ENCODE measurements around the gene PPP6R1.

PPP6R1 gene

DNA sequence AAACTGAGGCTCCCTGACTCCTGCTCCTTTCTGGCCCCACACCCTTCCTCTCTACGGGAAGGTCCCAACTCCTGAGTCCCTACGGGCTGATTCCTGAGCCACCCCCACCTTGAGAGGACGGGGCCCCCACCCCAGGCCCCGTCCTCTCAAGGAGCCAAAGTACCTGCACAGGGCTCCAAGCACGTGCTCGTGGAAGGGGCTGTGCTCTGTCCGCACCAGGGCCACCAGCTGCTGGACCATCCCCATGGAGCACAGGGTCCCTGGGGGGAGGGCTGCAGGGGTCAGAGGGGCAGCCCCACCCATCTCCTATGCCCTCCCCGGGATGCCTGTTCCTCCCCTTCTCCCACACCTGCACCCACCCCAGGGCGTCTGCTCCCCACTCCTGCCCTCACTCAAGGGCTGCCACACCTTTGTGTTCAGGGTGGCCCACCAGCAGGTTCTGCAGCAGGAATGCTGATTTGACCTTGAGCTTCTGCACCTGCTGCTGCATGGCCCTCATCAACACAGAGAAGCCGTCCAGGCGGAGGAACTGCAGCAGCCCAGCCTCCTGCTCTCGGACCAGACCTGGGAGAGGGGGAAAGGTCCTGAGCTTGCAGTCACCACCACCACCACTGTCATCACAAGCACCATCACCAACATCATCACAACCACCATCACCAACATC is 7.0 kb upstream of the PPP6R1 start:
- WGBS (ENCODE audit: extremely low coverage, insufficient coverage, low lambda C conversion rate): no CpG with 5 or more reads among the region's 12 CpGs

DNA sequence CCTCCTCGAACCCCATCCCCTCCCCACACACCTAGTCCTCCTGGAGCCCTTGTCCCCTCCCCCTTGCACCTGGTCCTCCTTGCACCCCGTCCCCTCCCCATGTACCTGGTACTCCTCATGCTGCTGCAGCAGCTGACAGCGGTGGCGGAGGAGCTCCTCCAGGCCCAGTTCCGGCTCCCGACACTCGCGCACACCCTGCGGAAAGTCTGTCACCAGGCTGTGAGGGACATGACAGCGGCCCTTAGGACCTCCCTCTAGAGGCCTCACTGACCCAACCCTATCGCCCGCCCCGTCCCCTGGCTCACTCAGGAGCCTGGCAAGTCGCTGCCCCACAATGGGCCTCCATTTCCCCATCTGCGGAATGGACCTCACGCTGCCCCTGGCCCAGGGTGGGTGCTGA is 6.4 kb upstream of the PPP6R1 start:
- Histone ChIP-seq H3K27me3 (ENCODE audit: insufficient read depth, low read length, poor library complexity) (no peaks in the 10 kb centered on the region), H3K36me3 (ENCODE audit: control insufficient read depth, insufficient read depth, low read length) (no peaks in the 10 kb centered on the region), H2BK5ac (ENCODE audit: low read length) (no peak overlapping the region), H3K79me1 (ENCODE audit: low read length) (no peaks in the 10 kb centered on the region), H3K9ac (ENCODE audit: low read length) (no peak overlapping the region), H3K18ac (ENCODE audit: low read length) (no peak overlapping the region), H2BK120ac (ENCODE audit: low read depth, low read length) (no peak overlapping the region), H3K27ac (ENCODE audit: low read depth, low read length) (no peak overlapping the region), H3K4me1 (ENCODE audit: control insufficient read depth, low read depth, low read length) (no peaks in the 10 kb centered on the region), H2BK15ac (replicated peaks; ENCODE audit: low read depth) (no peak overlapping the region), H3K4me3 (ENCODE audit: low read length) (no peak overlapping the region), H3K23ac (ENCODE audit: low read length) (no peak overlapping the region), H3K4ac (ENCODE audit: low read depth, low read length) (no peak overlapping the region), H2AK5ac (ENCODE audit: low read length) (no peak overlapping the region), H4K8ac (ENCODE audit: low read depth, low read length) (no peak overlapping the region), H4K5ac (ENCODE audit: low read length) (no peak overlapping the region), H3K4me2 (ENCODE audit: low read length) (no peak overlapping the region), H3K56ac (ENCODE audit: low read length) (no peak overlapping the region), H3K79me2 (ENCODE audit: control insufficient read depth, insufficient read depth, low read length) (no peaks in the 10 kb centered on the region)
- WGBS (ENCODE audit: extremely low coverage, insufficient coverage, low lambda C conversion rate): no CpG with 5 or more reads among the region's 16 CpGs
- no peak for DNase-seq

More for the DNA sequence above, 7.0 kb upstream of the PPP6R1 start:
- Histone ChIP-seq H2AK5ac (ENCODE audit: low read length) (no peak overlapping the region), H3K18ac (ENCODE audit: low read length) (no peak overlapping the region), H3K9ac (ENCODE audit: low read length) (no peak overlapping the region), H3K36me3 (ENCODE audit: control insufficient read depth, insufficient read depth, low read length) (no peaks in the 10 kb centered on the region), H3K4me3 (ENCODE audit: low read length) (no peak overlapping the region), H2BK15ac (replicated peaks; ENCODE audit: low read depth) (no peak overlapping the region), H3K4ac (ENCODE audit: low read depth, low read length) (no peak overlapping the region), H2BK5ac (ENCODE audit: low read length) (no peak overlapping the region), H2BK120ac (ENCODE audit: low read depth, low read length) (no peak overlapping the region), H4K8ac (ENCODE audit: low read depth, low read length) (no peak overlapping the region), H3K79me2 (ENCODE audit: control insufficient read depth, insufficient read depth, low read length) (no peaks in the 10 kb centered on the region), H4K5ac (ENCODE audit: low read length) (no peak overlapping the region), H3K4me2 (ENCODE audit: low read length) (no peak overlapping the region), H3K79me1 (ENCODE audit: low read length) (no peaks in the 10 kb centered on the region), H3K56ac (ENCODE audit: low read length) (no peak overlapping the region), H3K27ac (ENCODE audit: low read depth, low read length) (no peak overlapping the region), H3K4me1 (ENCODE audit: control insufficient read depth, low read depth, low read length) (no peaks in the 10 kb centered on the region), H3K27me3 (ENCODE audit: insufficient read depth, low read length, poor library complexity) (no peaks in the 10 kb centered on the region), H3K23ac (ENCODE audit: low read length) (no peak overlapping the region)
- no peak for DNase-seq

DNA sequence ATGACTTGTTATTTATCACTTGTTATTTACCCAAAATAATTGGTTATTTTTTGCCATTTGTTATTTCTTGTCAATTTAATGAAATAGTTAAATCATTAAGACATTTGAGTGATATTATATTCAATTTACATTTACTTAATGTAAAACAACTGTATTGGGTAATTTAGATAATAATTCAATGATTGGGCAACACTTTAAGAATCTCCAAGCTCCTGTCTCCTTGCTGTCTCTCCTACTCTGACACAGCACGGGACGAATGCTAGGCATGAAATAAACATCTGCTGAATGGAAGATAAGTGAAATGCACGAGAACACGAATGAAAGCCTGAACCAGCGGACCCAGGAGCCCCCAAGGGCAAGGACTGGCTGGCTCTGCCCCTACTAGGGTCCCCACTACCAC is 5.7 kb upstream of the PPP6R1 start:
- no peak overlapping the region for H3K56ac ChIP-seq (ENCODE audit: low read length)
- H2BK5ac ChIP-seq (ENCODE audit: low read length): no peak overlapping the region
- no peak overlapping the region for H3K4ac ChIP-seq (ENCODE audit: low read depth, low read length)
- no peak overlapping the region for H3K27ac ChIP-seq (ENCODE audit: low read depth, low read length)
- no peak overlapping the region for H3K4me3 ChIP-seq (ENCODE audit: low read length)
- WGBS (ENCODE audit: extremely low coverage, insufficient coverage, low lambda C conversion rate): no CpG with 5 or more reads among the region's 5 CpGs
- no peak overlapping the region for H4K8ac ChIP-seq (ENCODE audit: low read depth, low read length)
- no peak overlapping the region for H4K5ac ChIP-seq (ENCODE audit: low read length)
- H3K79me1 ChIP-seq (ENCODE audit: low read length): no peaks in the 10 kb centered on the region
- DNase-seq: no peak
- no peaks in the 10 kb centered on the region for H3K27me3 ChIP-seq (ENCODE audit: insufficient read depth, low read length, poor library complexity)
- no peaks in the 10 kb centered on the region for H3K79me2 ChIP-seq (ENCODE audit: control insufficient read depth, insufficient read depth, low read length)
- H3K4me1 ChIP-seq (ENCODE audit: control insufficient read depth, low read depth, low read length): no peaks in the 10 kb centered on the region
- H3K36me3 ChIP-seq (ENCODE audit: control insufficient read depth, insufficient read depth, low read length): no peaks in the 10 kb centered on the region
- no peak overlapping the region for H2AK5ac ChIP-seq (ENCODE audit: low read length)
- no peak overlapping the region for H3K18ac ChIP-seq (ENCODE audit: low read length)
- H2BK15ac ChIP-seq (replicated peaks; ENCODE audit: low read depth): no peak overlapping the region
- H3K4me2 ChIP-seq (ENCODE audit: low read length): no peak overlapping the region
- H3K9ac ChIP-seq (ENCODE audit: low read length): no peak overlapping the region
- H2BK120ac ChIP-seq (ENCODE audit: low read depth, low read length): no peak overlapping the region
- no peak overlapping the region for H3K23ac ChIP-seq (ENCODE audit: low read length)

DNA sequence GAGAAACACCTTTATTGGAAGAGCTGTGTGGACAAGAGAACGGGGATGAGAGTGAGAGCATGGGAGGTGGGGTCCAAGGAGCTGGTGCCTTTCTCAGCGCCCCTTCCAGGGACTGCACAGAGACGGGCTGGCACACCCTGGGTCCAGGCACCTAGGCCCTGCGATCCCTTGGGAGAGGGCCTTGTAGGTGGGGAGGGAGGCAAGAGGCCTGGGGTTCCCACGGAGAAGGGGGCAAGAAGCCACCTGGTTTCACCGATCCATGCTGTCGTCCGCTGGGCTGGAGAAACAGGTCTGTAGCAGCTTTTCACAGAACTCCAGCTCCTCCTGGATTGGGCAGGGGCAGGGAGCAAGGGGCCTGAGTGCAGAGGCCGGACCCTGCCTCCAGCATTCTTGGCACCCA is 3.5 kb upstream of the PPP6R1 start:
- Histone ChIP-seq H3K56ac (ENCODE audit: low read length) (no peak overlapping the region), H3K4ac (ENCODE audit: low read depth, low read length) (no peak overlapping the region)
- no CpG with 5 or more reads among the region's 9 CpGs for WGBS (ENCODE audit: extremely low coverage, insufficient coverage, low lambda C conversion rate)

DNA sequence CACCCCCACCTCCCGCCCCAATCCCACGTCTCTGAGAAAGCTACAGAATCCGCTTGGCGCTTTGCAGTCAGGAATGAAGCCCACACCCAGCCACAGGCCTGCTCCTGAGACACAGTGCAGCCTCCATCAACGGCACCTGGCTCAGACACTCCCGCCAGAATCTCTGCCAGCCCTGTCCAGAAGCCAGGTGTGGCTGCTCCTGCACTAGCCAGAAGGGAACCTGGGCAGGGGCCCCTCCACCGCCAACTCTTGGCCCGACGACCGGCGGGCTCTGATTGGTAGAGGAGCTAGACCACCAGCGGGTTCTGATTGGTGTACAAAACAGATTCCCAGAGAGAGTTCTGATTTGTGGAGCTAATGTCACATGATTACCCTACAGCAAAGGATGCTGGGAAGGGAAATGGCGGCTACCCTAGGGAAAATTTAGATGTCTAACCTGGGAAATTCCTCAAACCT is 2.9 kb upstream of the PPP6R1 start:
- no peak overlapping the region for H3K18ac ChIP-seq (ENCODE audit: low read length)
- no peak overlapping the region for H3K23ac ChIP-seq (ENCODE audit: low read length)
- no peaks in the 10 kb centered on the region for H3K27me3 ChIP-seq (ENCODE audit: insufficient read depth, low read length, poor library complexity)
- H2AK5ac ChIP-seq (ENCODE audit: low read length): no peak overlapping the region
- no peaks in the 10 kb centered on the region for H3K36me3 ChIP-seq (ENCODE audit: control insufficient read depth, insufficient read depth, low read length)
- H3K4me1 ChIP-seq (ENCODE audit: control insufficient read depth, low read depth, low read length): peaks cover 7% of the 10 kb centered on the region
- no peak overlapping the region for H4K5ac ChIP-seq (ENCODE audit: low read length)
- H3K56ac ChIP-seq (ENCODE audit: low read length): no peak overlapping the region
- H3K27ac ChIP-seq (ENCODE audit: low read depth, low read length): no peak overlapping the region
- no peak overlapping the region for H2BK15ac ChIP-seq (replicated peaks; ENCODE audit: low read depth)
- peak; percentile 37 for DNase-seq
- H2BK120ac ChIP-seq (ENCODE audit: low read depth, low read length): no peak overlapping the region
- no peak overlapping the region for H3K4me3 ChIP-seq (ENCODE audit: low read length)
- no CpG with 5 or more reads among the region's 13 CpGs for WGBS (ENCODE audit: extremely low coverage, insufficient coverage, low lambda C conversion rate)
- H3K79me2 ChIP-seq (ENCODE audit: control insufficient read depth, insufficient read depth, low read length): peaks cover 15% of the 10 kb centered on the region
- no peak overlapping the region for H4K8ac ChIP-seq (ENCODE audit: low read depth, low read length)
- H3K4ac ChIP-seq (ENCODE audit: low read depth, low read length): no peak overlapping the region
- H3K9ac ChIP-seq (ENCODE audit: low read length): no peak overlapping the region
- H3K4me2 ChIP-seq (ENCODE audit: low read length): no peak overlapping the region
- H2BK5ac ChIP-seq (ENCODE audit: low read length): no peak overlapping the region
- H3K79me1 ChIP-seq (ENCODE audit: low read length): peaks cover 9% of the 10 kb centered on the region

More for the DNA sequence above, 3.5 kb upstream of the PPP6R1 start:
- Histone ChIP-seq H3K79me1 (ENCODE audit: low read length) (peaks cover 4% of the 10 kb centered on the region), H2BK120ac (ENCODE audit: low read depth, low read length) (no peak overlapping the region), H3K4me1 (ENCODE audit: control insufficient read depth, low read depth, low read length) (peaks cover 3% of the 10 kb centered on the region), H2AK5ac (ENCODE audit: low read length) (no peak overlapping the region), H2BK15ac (replicated peaks; ENCODE audit: low read depth) (no peak overlapping the region), H4K5ac (ENCODE audit: low read length) (no peak overlapping the region), H3K18ac (ENCODE audit: low read length) (no peak overlapping the region), H3K23ac (ENCODE audit: low read length) (no peak overlapping the region), H2BK5ac (ENCODE audit: low read length) (no peak overlapping the region), H3K4me3 (ENCODE audit: low read length) (no peak overlapping the region), H4K8ac (ENCODE audit: low read depth, low read length) (no peak overlapping the region), H3K27ac (ENCODE audit: low read depth, low read length) (no peak overlapping the region), H3K4me2 (ENCODE audit: low read length) (no peak overlapping the region), H3K27me3 (ENCODE audit: insufficient read depth, low read length, poor library complexity) (no peaks in the 10 kb centered on the region), H3K9ac (ENCODE audit: low read length) (no peak overlapping the region), H3K79me2 (ENCODE audit: control insufficient read depth, insufficient read depth, low read length) (peaks cover 9% of the 10 kb centered on the region), H3K36me3 (ENCODE audit: control insufficient read depth, insufficient read depth, low read length) (no peaks in the 10 kb centered on the region)
- no peak for DNase-seq

Data from mesendoderm (in vitro differentiated cells).